Kidney (tissue), 14 donors: ENCODE results near the gene ITSN2. TPM values are rescaled to one million over a fixed set of nuclear protein-coding genes. Genes with fewer than 3 reads are reported as not detected.

Experiments
- DNase-seq, 5 donors: peaks; one replicate each; pipeline ENCODE4 v3.0.0-alpha.2; 2013 to 2020
- FAIRE-seq: peaks from 2 replicates; lab custom pipeline; 2012; peaks lifted over from hg19 to GRCh38; lab: Jason Lieb, UNC
- H3K27ac ChIP-seq, 2 donors: one replicate each; pipeline ENCODE4 v1.7.0; 2013; ENCODE audit warnings: low read depth in 2 of 2, low read length in 2 of 2, inconsistent platforms in 1 of 2
- H3K27me3 ChIP-seq: one replicate; pipeline ENCODE4 v1.7.1; 2013; ENCODE audit warnings: low read length, inconsistent platforms; ENCODE audit not compliant: control insufficient read depth, insufficient read depth
- H3K36me3 ChIP-seq, 3 donors: one replicate each; pipeline versions ENCODE4 v1.7.0 to v1.7.1; 2013; ENCODE audit warnings: low read length in 3 of 3, control low read depth in 1 of 3, inconsistent platforms in 1 of 3; ENCODE audit not compliant: insufficient read depth in 3 of 3, control insufficient read depth in 2 of 3
- H3K4me1 ChIP-seq, 3 donors: one replicate each; pipeline versions ENCODE4 v1.7.0 to v1.7.1; 2013; ENCODE audit warnings: low read length in 3 of 3, inconsistent platforms in 1 of 3, low read depth in 1 of 3; ENCODE audit not compliant: control insufficient read depth in 2 of 3, insufficient read depth in 2 of 3
- H3K4me3 ChIP-seq, 3 donors: one replicate each; pipeline versions ENCODE4 v1.7.0 to v1.8.1; 2013; ENCODE audit warnings: low read length in 3 of 3, control low read depth in 1 of 3, inconsistent platforms in 1 of 3
- H3K9ac ChIP-seq, 3 donors: one replicate each; pipeline versions ENCODE4 v1.7.0 to v1.7.1; 2013; ENCODE audit warnings: low read length in 3 of 3, control low read depth in 1 of 3, inconsistent platforms in 1 of 3
- H3K9me3 ChIP-seq, 3 donors: one replicate each; pipeline versions ENCODE4 v1.7.0 to v1.7.1; 2013; ENCODE audit warnings: low read length in 3 of 3, control low read depth in 1 of 3, inconsistent platforms in 1 of 3; ENCODE audit not compliant: control insufficient read depth in 2 of 3, insufficient read depth in 1 of 3
- CTCF ChIP-seq: IDR thresholded peaks from 3 replicates; pipeline ENCODE4 v1.5.1; 2012; ENCODE audit warnings: mild to moderate bottlenecking, moderate library complexity, borderline replicate concordance; ENCODE audit not compliant: insufficient read depth; ENCODE audit errors: extremely low read depth
- intact Hi-C: fragments of 100-400 bp; cut with DNase I; formaldehyde crosslinking; loops from one replicate; pipeline ENCODE4 v1.11.1; 2022
- polyA plus RNA-seq: library from polyadenylated mRNA; stranded (reverse); fragments of 350-450 nt; fragmentation: Illumina TruSeq; extraction: RNeasy Lipid Tissue Mini Kit (QIAGEN cat#74804); gene quantifications from one replicate; pipeline ENCODE4 v1.2.3, GENCODE V29; 2014; ENCODE audit warnings: low read depth, low replicate concordance; ENCODE audit not compliant: insufficient read depth
- total RNA-seq: library from RNA; stranded (reverse); fragmentation: NEBNext Ultra II Directional; extraction: Animal tissue kit (Norgen Biotek cat#: 25700); gene quantifications from one replicate; pipeline ENCODE4 v1.2.1, GENCODE V29; 2021
- donor health status: control.
- donor health status: control.
- donor health status: control.
- donor health status: control.
- donor health status: control.
- donor health status: DM: yes; HTN: yes; CAD: no.
- donor health status: Normal renal cell carcinoma (clear cell type).

Gene ITSN2
- total and polyA plus RNA-seq, 2 donors from 2014 or later = 20.1 to 72.8 TPM

- Histone ChIP-seq H3K4me1 (no peaks in the 10 kb centered on the region), H3K27ac (no peak overlapping the region), H3K9ac (no peak overlapping the region), H3K9me3 (no peaks in the 10 kb centered on the region), H3K36me3 (no peaks in the 10 kb centered on the region), H3K27me3 (no peaks in the 10 kb centered on the region), H3K4me3 (peak overlapping the region in 1 of 3 donors; percentile 21)
- DNase-seq (peak in 3 of 5 donors; percentile 33 to 56 (median 48)), FAIRE-seq (no peak)
- intact Hi-C loops = no loop called here
- no peak for TF ChIP-seq CTCF
Observed at GRCh38 chr2:24402242-24403097, 42.1 kb upstream of the ITSN2 start.

- H3K9ac ChIP-seq = no peak overlapping the region
- no peak overlapping the region for H3K27ac ChIP-seq
- FAIRE-seq (no peak), DNase-seq (peak in 1 of 5 donors; percentile 43)
- no peak overlapping the region for H3K4me3 ChIP-seq
- H3K4me1 ChIP-seq = no peaks in the 10 kb centered on the region
- no peaks in the 10 kb centered on the region for H3K9me3 ChIP-seq
- intact Hi-C loops = no loop called here
- no peaks in the 10 kb centered on the region for H3K27me3 ChIP-seq
- no peaks in the 10 kb centered on the region for H3K36me3 ChIP-seq
- TF ChIP-seq CTCF = no peak
Observed at GRCh38 chr2:24400207-24400907, 40.0 kb upstream of the ITSN2 start.

GRCh38 chr2:24399434-24400206 is 39.3 kb upstream of the ITSN2 start:
- no peak for TF ChIP-seq CTCF
- DNase-seq (no peak), FAIRE-seq (no peak)
- Histone ChIP-seq H3K36me3 (no peaks in the 10 kb centered on the region), H3K27me3 (no peaks in the 10 kb centered on the region), H3K4me3 (no peak overlapping the region), H3K9ac (no peak overlapping the region), H3K4me1 (no peaks in the 10 kb centered on the region), H3K27ac (no peak overlapping the region), H3K9me3 (no peaks in the 10 kb centered on the region)
- intact Hi-C loops = no loop called here
